CD4-positive, alpha-beta memory T cell (primary cell): ENCODE data around the gene GP2. TPM values are rescaled to one million over a fixed set of nuclear protein-coding genes. Genes with fewer than 3 reads are reported as not detected.

Experiments
- CTCF ChIA-PET: fragments of 350-600 bp; sonication (Branson Sonifier 250); formaldehyde crosslinking; loops from one replicate; lab custom pipeline; 2021; ENCODE audit warnings: inconsistent platforms; ENCODE audit not compliant: partially characterized antibody; lab: Charles Lee
- POLR2A ChIA-PET: fragments of 350-600 bp; sonication (Branson Sonifier 250); formaldehyde crosslinking; loops from one replicate; lab custom pipeline; 2021; ENCODE audit not compliant: partially characterized antibody; lab: Charles Lee
- DNase-seq, 5 donors: peaks; one replicate each; pipeline versions ENCODE4 v3.0.0 to v3.0.0-alpha.2; 2020 to 2022; ENCODE audit warnings: mixed read lengths in 1 of 5
- H3K27ac ChIP-seq: one replicate; pipeline ENCODE4 v1.7.0; 2013; ENCODE audit warnings: low read depth, low read length
- H3K27me3 ChIP-seq: 2 replicates; pipeline ENCODE4 v1.7.0; 2013; ENCODE audit warnings: mild to moderate bottlenecking, low read length, moderate library complexity; ENCODE audit not compliant: insufficient read depth
- H3K36me3 ChIP-seq: 2 replicates; pipeline ENCODE4 v1.7.0; 2013; ENCODE audit warnings: mild to moderate bottlenecking, low read length, moderate library complexity; ENCODE audit not compliant: insufficient read depth
- H3K4me1 ChIP-seq: 2 replicates; pipeline ENCODE4 v1.7.0; 2013; ENCODE audit warnings: mild to moderate bottlenecking, low read length, moderate library complexity; ENCODE audit not compliant: insufficient read depth
- H3K4me3 ChIP-seq, 2 donors: one replicate each; pipeline ENCODE4 v1.7.0; 2013; ENCODE audit warnings: low read length in 2 of 2, mild to moderate bottlenecking in 1 of 2
- H3K9me3 ChIP-seq, 2 donors: one replicate each; pipeline ENCODE4 v1.7.0; 2013; ENCODE audit warnings: low read length in 2 of 2, control low read depth in 1 of 2; ENCODE audit not compliant: control insufficient read depth in 1 of 2
- H3K27ac Mint-ChIP-seq, 7 donors: one replicate each; pipeline ENCODE4 v1.8.0; 2020 to 2021; ENCODE audit warnings: mixed read lengths in 7 of 7, mild to moderate bottlenecking in 6 of 7, inconsistent platforms in 3 of 7, moderate library complexity in 3 of 7
- H3K27me3 Mint-ChIP-seq, 2 donors: one replicate each; pipeline ENCODE4 v1.8.0; 2020 to 2021; ENCODE audit warnings: mixed read lengths in 2 of 2
- H3K36me3 Mint-ChIP-seq, 2 donors: one replicate each; pipeline ENCODE4 v1.8.0; 2020 to 2021; ENCODE audit warnings: mixed read lengths in 2 of 2, inconsistent platforms in 1 of 2, mild to moderate bottlenecking in 1 of 2
- H3K4me1 Mint-ChIP-seq, 4 donors: one replicate each; pipeline ENCODE4 v1.8.0; 2020 to 2021; ENCODE audit warnings: mixed read lengths in 4 of 4, mild to moderate bottlenecking in 1 of 4
- H3K4me3 Mint-ChIP-seq, 8 donors: one replicate each; pipeline ENCODE4 v1.8.0; 2020 to 2021; ENCODE audit warnings: mixed read lengths in 8 of 8, mild to moderate bottlenecking in 7 of 8, moderate library complexity in 6 of 8, inconsistent platforms in 3 of 8
- H3K9me3 Mint-ChIP-seq, 8 donors: one replicate each; pipeline ENCODE4 v1.8.0; 2020 to 2021; ENCODE audit warnings: mixed read lengths in 8 of 8, mild to moderate bottlenecking in 5 of 8, inconsistent platforms in 3 of 8, moderate library complexity in 1 of 8
- intact Hi-C: fragments of 100-400 bp; cut with micrococcal nuclease; formaldehyde crosslinking; loops from one replicate; pipeline ENCODE4 v1.15.1; 2023
- polyA plus RNA-seq, 2 donors: library from polyadenylated mRNA; unstranded; fragments of 300-500 nt; fragmentation: Illumina TruSeq; gene quantifications; one replicate each; pipeline ENCODE4 v1.2.3, GENCODE V29; 2021
- total RNA-seq, 2 experiments: library from RNA; stranded (reverse); gene quantifications; one replicate each; pipeline ENCODE4 v1.2.3, GENCODE V29; 2021

Gene GP2
- total and polyA plus RNA-seq, 4 experiments from 2014 or later: not detected

DNA sequence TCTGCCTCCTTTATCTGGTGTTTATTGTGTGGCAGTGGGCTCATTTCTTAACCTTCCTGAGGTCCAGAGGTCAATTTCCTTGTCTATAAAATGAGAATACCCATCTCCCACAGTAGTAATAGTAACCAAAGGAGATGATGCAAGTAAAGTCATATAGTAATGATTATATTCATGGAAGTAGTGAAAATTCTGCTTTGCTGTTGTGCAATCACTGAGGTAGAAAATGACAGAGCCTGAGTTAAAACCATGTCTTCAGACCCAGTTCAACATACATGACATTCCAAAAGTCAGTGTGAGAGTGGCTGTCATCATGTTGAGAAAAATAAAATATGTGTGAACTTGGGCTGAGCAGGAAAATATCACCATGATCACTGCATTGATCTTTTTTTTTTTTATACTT lies 26.1 kb upstream of the GP2 start:
- ChIA-PET POLR2A (no interaction called here), CTCF (no interaction called here)
- Mint-ChIP-seq H3K27ac (no peak overlapping the region), H3K27me3 (peaks cover 2 to 6% of the 10 kb centered on the region in 2 donors), H3K4me3 (no peak overlapping the region), H3K4me1 (no peaks in the 10 kb centered on the region), H3K36me3 (no peaks in the 10 kb centered on the region), H3K9me3 (peaks cover 0 to 4% (median 0%) of the 10 kb centered on the region in 8 donors)
- Histone ChIP-seq H3K27me3 (no peaks in the 10 kb centered on the region), H3K9me3 (no peaks in the 10 kb centered on the region), H3K36me3 (no peaks in the 10 kb centered on the region), H3K4me3 (no peak overlapping the region), H3K27ac (no peak overlapping the region), H3K4me1 (no peaks in the 10 kb centered on the region)
- intact Hi-C loops: no loop called here
- no peak for DNase-seq

DNA sequence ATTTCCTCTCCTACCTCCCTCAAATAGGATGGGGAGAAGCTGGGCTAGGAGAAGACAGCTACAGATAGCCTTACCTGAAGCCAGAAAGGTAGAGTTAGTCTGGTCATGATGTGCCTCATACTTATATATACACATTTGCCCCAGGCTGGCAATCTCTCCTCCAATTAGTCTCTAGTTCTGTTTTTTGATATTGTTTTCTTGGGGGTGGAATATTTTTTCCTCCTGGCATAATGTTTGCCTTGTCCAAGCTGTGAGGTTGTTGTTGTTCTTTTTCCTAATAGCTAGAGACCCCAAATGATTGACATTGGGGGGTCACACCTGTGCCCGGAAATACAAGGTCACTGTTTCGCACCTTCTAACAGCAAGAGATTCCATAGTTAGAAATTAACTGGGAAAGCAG lies 25.3 kb upstream of the GP2 start, which contains the start of gene UMOD:
UMOD (minus strand) TSS at position 101 of the 400 bp plus-strand sequence. CDS start 1,978 bp downstream, outside the sequence.
- ChIA-PET POLR2A (no interaction called here), CTCF (no interaction called here)
- Histone ChIP-seq H3K27ac (no peak within 1 kb of the TSS), H3K27me3 (no peaks in the 10 kb centered on the region), H3K9me3 (no peaks in the 10 kb centered on the region), H3K4me3 (no peak within 1 kb of the TSS), H3K36me3 (no peaks in the 10 kb centered on the region), H3K4me1 (no peaks in the 10 kb centered on the region)
- Mint-ChIP-seq H3K27ac (no peak within 1 kb of the TSS), H3K27me3 (peaks cover 2 to 6% of the 10 kb centered on the region in 2 donors), H3K9me3 (peaks cover 0 to 3% (median 0%) of the 10 kb centered on the region in 8 donors), H3K4me1 (no peaks in the 10 kb centered on the region), H3K4me3 (no peak within 1 kb of the TSS), H3K36me3 (no peaks in the 10 kb centered on the region)
- no peak for DNase-seq
- intact Hi-C loops: no loop called here

DNA sequence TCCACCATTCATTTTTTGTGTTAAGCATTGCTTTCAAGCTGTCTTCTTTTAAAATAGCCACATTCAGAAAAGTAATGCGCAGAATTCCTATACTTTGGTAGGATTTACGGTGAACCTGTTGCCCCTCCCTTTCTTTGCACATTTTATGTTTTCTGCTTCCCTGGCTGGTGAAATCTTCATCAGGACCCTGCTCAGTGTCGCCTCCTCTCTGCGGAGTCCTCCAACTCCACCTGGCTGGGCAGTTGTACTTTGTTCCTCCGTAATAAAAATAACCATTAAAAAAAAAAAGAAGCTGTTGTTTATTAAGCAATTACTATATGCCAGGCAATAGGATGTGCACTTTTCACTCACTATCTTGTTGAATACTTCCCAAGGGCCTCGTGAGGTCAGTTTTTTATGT lies 22.3 kb upstream of the GP2 start:
- CTCF ChIA-PET: no interaction called here
- Mint-ChIP-seq H3K36me3 (no peaks in the 10 kb centered on the region), H3K27me3 (no peaks in the 10 kb centered on the region), H3K9me3 (peaks cover 0 to 1% (median 0%) of the 10 kb centered on the region in 8 donors), H3K4me3 (no peak overlapping the region), H3K27ac (no peak overlapping the region), H3K4me1 (no peaks in the 10 kb centered on the region)
- POLR2A ChIA-PET: no interaction called here
- intact Hi-C loops: no loop called here
- Histone ChIP-seq H3K36me3 (no peaks in the 10 kb centered on the region), H3K4me1 (no peaks in the 10 kb centered on the region), H3K27me3 (no peaks in the 10 kb centered on the region), H3K4me3 (no peak overlapping the region), H3K9me3 (no peaks in the 10 kb centered on the region), H3K27ac (no peak overlapping the region)
- DNase-seq: no peak

DNA sequence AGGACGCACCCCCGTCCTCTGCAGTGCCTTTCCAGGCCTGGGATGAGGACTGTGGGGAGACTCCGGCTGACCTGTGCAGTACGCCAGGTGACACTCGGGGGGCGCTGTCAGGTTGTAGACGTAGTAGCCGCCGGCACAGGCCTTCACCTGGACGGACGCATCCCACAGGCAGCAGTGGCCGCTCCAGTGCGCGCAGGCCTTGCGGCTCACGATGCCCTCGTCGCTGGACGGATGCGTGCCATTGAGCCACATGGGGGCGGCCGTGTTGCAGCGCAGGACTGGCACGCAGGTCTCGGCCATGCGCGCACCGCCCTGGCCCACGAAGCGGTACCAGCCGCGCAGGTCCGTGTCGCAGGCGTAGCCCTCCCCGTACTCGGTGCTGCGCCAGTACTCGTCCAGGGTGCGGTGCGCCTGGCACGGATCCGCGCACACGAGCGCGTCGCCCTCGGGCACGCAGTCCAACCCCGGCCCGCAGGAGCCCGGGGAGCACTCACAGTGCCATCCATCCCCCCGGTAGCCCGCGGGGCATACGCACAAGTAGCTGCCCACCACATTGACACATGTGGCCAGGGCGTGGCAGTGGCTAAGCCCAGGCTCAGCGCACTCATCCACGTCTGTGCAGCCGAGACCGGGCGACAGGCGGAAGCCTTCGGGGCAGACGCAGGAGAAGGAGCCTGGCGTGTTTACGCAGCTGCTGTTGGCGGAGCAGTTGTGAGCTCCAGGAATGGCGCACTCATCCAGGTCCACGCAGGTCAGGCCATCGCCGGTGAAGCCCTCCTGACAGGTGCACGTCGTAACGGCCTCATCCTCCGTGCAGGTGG lies 21.3 kb upstream of the GP2 start:
- no peaks in the 10 kb centered on the region for H3K9me3 ChIP-seq
- H3K36me3 Mint-ChIP-seq: no peaks in the 10 kb centered on the region

DNA sequence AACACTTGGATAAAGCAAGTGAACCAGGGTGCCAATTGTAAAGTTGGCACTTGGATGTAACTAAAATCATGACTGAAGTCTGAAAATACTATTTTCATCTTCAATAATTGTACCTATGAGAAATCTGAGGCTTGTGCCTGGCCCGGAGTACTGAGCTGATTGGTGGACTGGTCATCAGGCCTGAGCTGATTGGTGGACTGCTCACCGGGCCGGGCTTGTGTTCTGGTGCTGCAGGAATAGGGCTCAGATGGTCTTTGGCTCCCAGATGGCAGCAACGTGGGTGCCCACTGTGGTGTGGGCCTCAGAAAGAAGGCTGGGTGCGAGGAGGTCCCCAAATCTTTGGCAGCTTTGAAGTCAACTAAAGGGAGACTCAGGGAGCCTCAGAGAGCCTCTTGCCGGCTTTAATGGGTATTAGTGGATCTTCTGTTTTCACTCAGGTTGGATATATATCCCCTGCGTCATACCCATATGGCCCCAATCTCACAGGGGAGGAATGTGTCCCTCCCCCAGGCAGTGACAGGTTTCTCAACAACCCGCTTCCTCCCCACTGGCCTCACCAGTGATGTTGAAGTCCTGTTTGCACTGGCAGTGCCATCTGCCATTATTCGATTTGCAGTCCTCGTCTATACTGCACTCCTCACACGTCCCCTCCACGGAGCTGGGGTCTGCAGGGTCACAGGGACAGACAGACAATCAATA lies 20.5 kb upstream of the GP2 start:
- DNase-seq: no peak
- Mint-ChIP-seq H3K4me3 (no peak overlapping the region), H3K27ac (no peak overlapping the region), H3K9me3 (no peaks in the 10 kb centered on the region), H3K27me3 (no peaks in the 10 kb centered on the region), H3K36me3 (no peaks in the 10 kb centered on the region), H3K4me1 (no peaks in the 10 kb centered on the region)
- H3K36me3 ChIP-seq: no peaks in the 10 kb centered on the region
- ChIA-PET CTCF (no interaction called here), POLR2A (no interaction called here)
- H3K27me3 ChIP-seq: no peaks in the 10 kb centered on the region
- intact Hi-C loops: no loop called here
- H3K9me3 ChIP-seq: no peaks in the 10 kb centered on the region
- no peak overlapping the region for H3K27ac ChIP-seq
- no peak overlapping the region for H3K4me3 ChIP-seq
- H3K4me1 ChIP-seq: no peaks in the 10 kb centered on the region

More for the DNA sequence above, 21.3 kb upstream of the GP2 start:
- Histone ChIP-seq H3K27me3 (no peaks in the 10 kb centered on the region), H3K4me3 (no peak overlapping the region), H3K4me1 (no peaks in the 10 kb centered on the region), H3K27ac (no peak overlapping the region), H3K36me3 (no peaks in the 10 kb centered on the region)
- H3K9me3 Mint-ChIP-seq: no peaks in the 10 kb centered on the region
- ChIA-PET POLR2A (no interaction called here), CTCF (no interaction called here)
- H3K4me1 Mint-ChIP-seq: no peaks in the 10 kb centered on the region
- DNase-seq: no peak
- intact Hi-C loops: no loop called here
- no peaks in the 10 kb centered on the region for H3K27me3 Mint-ChIP-seq
- no peak overlapping the region for H3K27ac Mint-ChIP-seq
- no peak overlapping the region for H3K4me3 Mint-ChIP-seq

DNA sequence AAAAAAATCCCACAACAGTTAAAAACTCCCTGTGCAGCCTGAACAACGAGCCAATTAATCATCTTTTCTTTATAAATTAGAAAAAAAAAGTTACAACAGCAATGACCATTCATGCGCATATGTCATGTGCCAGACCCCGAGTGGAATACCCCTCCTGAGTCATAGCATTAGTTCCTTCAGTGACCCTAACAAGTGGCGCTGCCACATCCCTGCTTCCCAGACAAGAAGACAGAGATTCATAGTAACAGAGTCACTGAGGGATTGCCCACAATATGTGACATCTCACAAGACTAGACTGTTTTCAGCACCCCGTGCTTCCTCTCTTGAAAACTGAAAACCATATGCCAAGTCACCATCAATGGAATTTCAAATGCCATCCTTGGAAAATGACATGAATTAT lies 17.3 kb upstream of the GP2 start:
- no peaks in the 10 kb centered on the region for H3K36me3 Mint-ChIP-seq
- POLR2A ChIA-PET: no interaction called here

DNA sequence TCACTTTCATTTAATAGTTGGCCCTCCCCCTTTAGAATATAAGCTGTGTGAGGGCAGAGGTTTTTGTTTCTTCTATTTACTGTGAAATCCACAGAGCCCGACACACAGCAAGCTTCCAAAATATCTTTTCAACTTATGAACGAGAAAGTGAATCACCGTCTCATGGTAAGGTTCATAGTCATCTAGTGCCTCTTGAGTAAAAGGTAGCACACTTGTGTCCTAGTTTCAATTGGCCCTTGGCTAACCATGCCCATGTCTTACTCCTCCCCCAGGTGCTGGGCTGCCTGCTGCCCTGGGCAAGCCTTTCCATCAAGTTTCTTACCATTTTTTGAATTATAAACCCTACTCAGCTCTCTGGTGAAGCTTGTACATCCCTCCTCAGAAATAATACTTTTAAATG lies 12.4 kb upstream of the GP2 start:
- ChIA-PET POLR2A (no interaction called here), CTCF (no interaction called here)
- intact Hi-C loops: no loop called here
- Mint-ChIP-seq H3K9me3 (no peaks in the 10 kb centered on the region), H3K36me3 (no peaks in the 10 kb centered on the region), H3K4me1 (no peaks in the 10 kb centered on the region), H3K4me3 (no peak overlapping the region), H3K27me3 (peaks cover 2 to 3% of the 10 kb centered on the region in 2 donors), H3K27ac (no peak overlapping the region)
- Histone ChIP-seq H3K27ac (no peak overlapping the region), H3K27me3 (no peaks in the 10 kb centered on the region), H3K4me3 (no peak overlapping the region), H3K36me3 (no peaks in the 10 kb centered on the region), H3K9me3 (no peaks in the 10 kb centered on the region), H3K4me1 (no peaks in the 10 kb centered on the region)
- no peak for DNase-seq

More for the DNA sequence above, 17.3 kb upstream of the GP2 start:
- DNase-seq: no peak
- CTCF ChIA-PET: interaction anchor here (1.6 kb wide), 1 partner anchor 40 kb away, joined by 4 read pairs; no protein-coding TSS in a partner anchor
- Mint-ChIP-seq H3K27ac (no peak overlapping the region), H3K4me1 (no peaks in the 10 kb centered on the region), H3K4me3 (no peak overlapping the region), H3K9me3 (no peaks in the 10 kb centered on the region), H3K27me3 (no peaks in the 10 kb centered on the region)
- Histone ChIP-seq H3K4me1 (no peaks in the 10 kb centered on the region), H3K36me3 (no peaks in the 10 kb centered on the region), H3K27ac (no peak overlapping the region), H3K9me3 (no peaks in the 10 kb centered on the region), H3K4me3 (no peak overlapping the region), H3K27me3 (no peaks in the 10 kb centered on the region)
- intact Hi-C loops: no loop called here
